HG03575 (cell line): ENCODE data around the gene HAPLN2.

Experiments
- ATAC-seq: cut with Tn5 transposase; IDR thresholded peaks from one replicate; pipeline ENCODE4 v1.9.1; 2021; ENCODE audit not compliant: unreplicated experiment, insufficient number of reproducible peaks, low FRiP score; ENCODE audit errors: extremely low read depth

HAPLN2 gene

GRCh38 chr1:156657741-156658319 lies 38.6 kb downstream of the HAPLN2 start:
- no peak for ATAC-seq

GRCh38 chr1:156658496-156658895 lies 39.3 kb downstream of the HAPLN2 start:
- ATAC-seq, result no peak

DNA sequence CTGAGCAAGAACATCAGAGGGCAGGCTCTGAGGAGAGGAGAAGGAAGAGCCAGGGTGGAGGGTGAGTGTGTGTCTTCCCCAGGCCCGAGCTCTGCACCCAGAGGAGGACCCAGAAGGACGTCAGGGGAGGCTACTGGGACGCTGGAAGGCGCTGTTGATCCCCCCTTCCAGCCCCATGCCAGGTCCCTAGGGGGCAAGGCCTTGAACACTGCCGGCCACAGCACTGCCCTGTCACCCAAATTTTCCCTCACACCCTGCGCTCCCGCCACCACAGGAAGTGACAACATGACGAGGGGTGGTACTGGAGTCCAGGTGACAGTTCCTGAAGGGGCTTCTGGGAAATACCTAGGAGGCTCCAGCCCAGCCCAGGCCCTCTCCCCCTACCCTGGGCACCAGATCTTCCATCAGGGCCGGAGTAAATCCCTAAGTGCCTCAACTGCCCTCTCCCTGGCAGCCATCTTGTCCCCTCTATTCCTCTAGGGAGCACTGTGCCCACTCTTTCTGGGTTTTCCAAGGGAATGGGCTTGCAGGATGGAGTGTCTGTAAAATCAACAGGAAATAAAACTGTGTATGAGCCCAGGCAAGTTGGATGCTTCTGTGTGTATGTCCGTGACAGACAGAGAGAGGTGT lies 39.8 kb downstream of the HAPLN2 start:
- ATAC-seq, result no peak

- ATAC-seq, result no peak
These were observed 40.4 kb downstream of the HAPLN2 start for GRCh38 chr1:156659661-156659987.

- no peak for ATAC-seq
These were observed 41.0 kb downstream of the HAPLN2 start for GRCh38 chr1:156659988-156660751.

GRCh38 chr1:156660752-156661112 lies 41.5 kb downstream of the HAPLN2 start:
- no peak for ATAC-seq

- no peak for ATAC-seq
These were observed 43.0 kb downstream of the HAPLN2 start for GRCh38 chr1:156662005-156662799.

GRCh38 chr1:156662800-156663055 lies 43.5 kb downstream of the HAPLN2 start:
- no peak for ATAC-seq

DNA sequence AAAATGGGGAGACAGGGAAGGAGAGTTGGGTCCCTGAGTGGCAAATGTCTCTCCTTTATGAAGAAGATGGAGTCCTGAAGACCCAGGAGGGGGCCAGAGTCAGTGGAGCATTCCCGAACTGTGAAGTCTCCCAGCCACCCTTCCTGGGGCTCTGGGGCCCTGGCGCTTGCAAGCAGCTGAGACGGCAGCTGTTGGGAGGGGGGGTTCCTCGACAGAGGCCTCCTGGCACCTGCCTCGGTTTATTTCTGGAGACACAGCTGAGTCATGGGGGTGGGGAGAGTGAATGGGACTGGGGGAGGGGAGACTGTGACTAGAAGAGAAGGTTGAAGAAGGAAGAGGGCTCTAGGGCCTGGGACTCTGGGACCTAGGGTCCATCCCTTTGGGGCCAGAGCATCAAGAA lies 44.0 kb downstream of the HAPLN2 start:
- ATAC-seq, result no peak

DNA sequence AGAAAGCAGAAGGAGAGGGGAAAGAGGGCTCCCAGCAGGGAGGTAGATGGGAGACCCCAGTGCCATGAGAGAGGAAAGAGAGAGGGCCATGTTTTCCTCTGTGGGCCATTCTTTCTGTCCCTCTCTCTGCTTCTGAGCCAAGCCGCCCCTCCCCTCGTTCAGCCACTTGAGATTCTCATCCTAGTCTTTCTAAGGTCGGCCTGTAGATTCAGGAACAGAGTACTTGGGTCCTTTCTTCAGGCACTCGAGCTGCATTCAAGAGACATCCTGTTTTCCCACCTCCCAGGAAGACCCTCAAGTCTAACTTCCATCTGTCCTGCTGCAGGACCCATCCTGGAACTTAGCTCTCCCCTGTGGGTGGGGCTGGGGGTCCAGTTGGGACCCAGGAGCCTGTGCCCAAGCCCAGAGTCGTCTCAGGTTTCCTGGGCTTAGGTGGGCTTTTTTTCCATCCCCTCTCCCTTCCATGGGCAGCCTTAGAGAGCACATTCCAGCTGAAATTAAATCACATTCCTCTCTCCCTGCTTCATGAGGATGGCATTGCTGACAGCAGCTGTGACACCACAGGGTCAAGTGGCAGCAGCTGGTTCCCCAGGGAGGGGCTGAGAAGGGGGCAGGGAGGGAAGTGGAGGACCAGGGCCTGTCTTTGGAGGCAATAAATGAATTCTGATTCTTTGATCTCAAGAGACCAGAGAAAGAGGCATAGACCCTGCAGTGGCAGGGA lies 45.0 kb downstream of the HAPLN2 start:
- no peak for ATAC-seq

DNA sequence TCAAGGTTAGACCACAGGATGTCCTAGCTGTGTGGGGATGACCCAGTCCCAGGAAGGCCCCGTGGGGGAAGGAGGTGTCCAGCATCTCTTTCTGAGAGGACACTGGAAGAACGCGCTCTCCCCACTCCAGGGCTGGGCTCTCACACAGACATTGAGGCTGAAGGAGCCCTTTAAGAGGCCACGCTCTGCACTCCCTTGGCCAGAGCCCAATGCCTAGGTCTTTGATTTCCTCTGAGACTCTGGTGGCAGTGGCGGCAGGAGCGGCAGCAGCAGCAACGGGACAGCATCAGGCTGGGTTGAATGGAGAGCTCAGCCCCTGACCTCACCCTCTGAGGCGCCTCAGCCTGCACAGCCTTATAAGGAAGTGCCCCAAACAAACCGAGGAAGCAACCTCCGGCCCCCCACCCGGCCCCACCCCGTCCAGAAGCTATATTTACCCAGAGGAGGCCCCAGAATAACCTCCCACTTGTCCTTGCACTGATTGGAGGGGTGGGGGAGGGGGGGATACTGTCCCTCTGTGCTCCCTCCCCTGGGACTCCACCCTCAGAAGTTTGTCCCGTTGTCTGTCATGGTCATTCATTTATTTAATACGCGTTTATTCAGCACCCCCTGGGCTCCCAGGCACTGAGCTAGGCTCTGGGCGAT lies 45.7 kb downstream of the HAPLN2 start:
- no peak for ATAC-seq

DNA sequence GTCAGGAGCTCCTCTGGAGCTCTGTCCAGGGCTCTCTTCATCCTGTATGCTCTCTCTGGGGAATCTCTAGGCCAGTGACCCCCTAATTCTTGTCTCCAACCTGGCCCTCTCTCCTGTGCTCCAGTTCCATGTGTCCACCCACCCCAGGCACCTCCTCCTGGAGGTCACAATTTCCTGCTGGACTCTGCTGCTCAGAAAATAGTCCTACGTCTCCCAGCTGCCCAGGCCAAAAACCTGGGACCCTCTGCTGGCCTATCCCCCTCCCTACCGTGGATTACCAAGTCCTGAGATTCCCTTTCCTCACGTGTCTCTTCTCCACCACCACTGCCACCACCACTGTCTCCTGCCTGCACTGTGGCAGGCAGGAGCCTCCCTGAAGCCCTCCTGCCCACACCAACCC lies 46.3 kb downstream of the HAPLN2 start:
- ATAC-seq, result no peak

DNA sequence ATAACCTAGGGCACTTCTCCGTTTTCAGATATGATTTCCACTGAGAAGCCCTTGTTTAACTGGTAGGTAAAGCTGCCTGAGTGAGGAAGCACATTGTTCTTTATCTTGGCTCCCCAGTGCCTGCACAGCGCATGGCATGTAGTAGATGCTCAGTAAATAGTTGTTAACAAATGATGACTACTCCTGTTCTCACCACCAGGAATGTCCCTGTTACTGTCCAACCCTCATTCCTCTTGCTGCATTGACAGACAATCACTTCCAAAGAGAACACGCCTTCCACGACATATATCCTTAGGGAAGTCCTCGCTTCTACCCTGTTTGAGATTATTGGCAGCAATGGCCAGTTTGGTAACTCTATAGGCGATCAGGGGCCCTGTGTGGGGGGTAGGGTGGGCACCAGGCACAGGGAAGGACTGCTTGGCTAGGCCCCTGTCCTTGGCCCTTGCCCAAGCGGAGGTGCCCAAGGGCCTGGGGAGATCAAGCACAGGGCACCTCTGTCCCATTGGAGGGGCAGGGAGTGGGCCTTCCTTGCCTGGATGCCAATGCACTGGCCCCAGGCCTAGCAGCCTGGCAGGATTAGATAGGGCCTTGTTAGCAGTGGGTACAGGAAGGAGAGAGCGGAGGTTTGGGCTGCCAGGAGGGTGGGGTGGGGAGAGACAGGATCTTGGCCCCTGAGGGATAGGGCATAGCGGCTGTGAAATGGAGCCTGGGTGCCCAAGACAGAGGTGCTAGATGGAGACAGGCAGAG lies 47.8 kb downstream of the HAPLN2 start:
- ATAC-seq, result no peak

DNA sequence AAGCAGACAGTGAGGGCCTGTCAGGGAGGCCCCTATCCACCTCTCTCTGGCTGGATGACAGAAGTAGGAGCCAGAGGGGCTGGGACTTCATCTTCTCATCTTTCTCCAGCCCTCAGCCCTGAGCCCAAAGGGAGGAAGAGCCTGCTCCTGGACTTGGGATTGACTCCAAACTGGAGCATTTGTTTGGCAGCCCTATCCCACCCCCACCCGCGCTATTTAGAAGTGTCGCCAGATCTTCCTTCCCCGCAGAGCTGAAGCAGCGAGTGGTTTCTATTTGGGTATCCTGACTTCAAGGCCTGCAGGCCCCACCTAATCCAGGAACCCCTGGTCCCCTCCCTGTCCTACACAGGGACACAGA lies 48.4 kb downstream of the HAPLN2 start:
- ATAC-seq, result no peak

GRCh38 chr1:156667968-156668709 lies 48.9 kb downstream of the HAPLN2 start:
- ATAC-seq, result no peak

DNA sequence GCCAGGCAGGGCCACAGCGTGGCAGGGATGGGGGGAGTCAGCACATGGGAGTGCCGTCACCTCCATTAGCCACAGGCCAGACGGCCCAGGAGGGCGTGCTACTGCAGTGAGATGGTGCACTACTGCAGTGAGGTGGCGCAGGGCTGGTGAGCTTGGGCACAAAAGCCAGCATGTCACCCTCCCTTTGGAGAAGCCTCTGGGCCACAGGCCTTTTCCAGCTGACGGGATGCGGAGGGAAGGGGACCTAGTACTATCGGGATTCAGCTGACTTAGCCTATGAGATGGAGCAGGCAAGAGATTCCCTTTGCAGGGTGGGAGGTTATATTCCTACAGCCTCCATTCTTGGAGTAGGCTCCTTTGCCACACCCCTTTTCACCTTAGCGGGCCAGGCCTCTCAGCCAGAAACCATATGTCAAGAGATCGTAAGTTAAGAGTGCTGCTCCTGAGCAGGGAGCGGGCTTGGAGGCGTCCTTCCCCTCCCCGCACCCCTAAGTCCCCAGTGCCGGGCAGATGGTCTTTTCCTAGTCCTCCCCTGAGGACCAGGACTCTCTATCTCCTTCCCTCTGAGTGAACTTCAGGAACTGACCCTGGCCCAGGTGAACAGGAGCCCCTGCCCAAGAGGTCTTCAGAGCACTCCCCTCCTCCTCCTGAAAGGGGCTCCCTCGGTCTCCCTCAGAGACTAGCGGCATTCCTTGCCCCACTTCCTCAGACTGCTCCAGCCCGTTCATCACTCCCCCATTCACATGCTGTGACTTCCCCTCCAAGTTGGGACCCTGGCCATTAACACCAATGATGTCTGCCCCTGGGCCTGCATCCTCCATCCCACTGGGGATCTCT lies 49.8 kb downstream of the HAPLN2 start:
- no peak for ATAC-seq

- ATAC-seq, result no peak
These were observed 50.6 kb downstream of the HAPLN2 start for GRCh38 chr1:156669794-156670193.
